Spleen (tissue), 7 donors: Measurements from ENCODE around the gene HCRT.

Source experiments
- CTCF ChIP-seq, 11 experiments: fragments of 200-600 bp in 7 of 11; fragments of 450-650 bp in 4 of 11; sonication (generic) in 4 of 11; IDR thresholded peaks in 8 of 11; conservative IDR thresholded peaks in 3 of 11; 1 replicate in 7 of 11; 2 replicates in 4 of 11; pipeline versions ENCODE4 v1.4.0 to v1.8.0; 2016 to 2021; ENCODE audit warnings: antibody characterized with exemption in 11 of 11, inconsistent platforms in 4 of 11, mild to moderate bottlenecking in 1 of 11
- POLR2A ChIP-seq, 3 donors: fragments of 450-650 bp; IDR thresholded peaks; one replicate each; pipeline ENCODE4 v1.5.1; 2017; ENCODE audit warnings: antibody characterized with exemption in 3 of 3, mild to moderate bottlenecking in 1 of 3
- donor health status: DM: no; HTN: no; CAD: no; lungs with moderate emphysema.
- donor health status: DM: no; HTN: no; CAD: no.
- donor health status: DM: no; HTN: no; CAD: no.

GRCh38 chr17:42142371-42142896, 42.8 kb downstream of the HCRT start:
- TF ChIP-seq CTCF (IDR thresholded peaks at IDR 0.05 in 8 of 11, conservative IDR thresholded peaks at IDR 0.05 in 3 of 11) (no peak), POLR2A (IDR thresholded peaks at IDR 0.05) (no peak)
